ENCODE measurements around the gene SLC5A5.

The SLC5A5 gene

DNA sequence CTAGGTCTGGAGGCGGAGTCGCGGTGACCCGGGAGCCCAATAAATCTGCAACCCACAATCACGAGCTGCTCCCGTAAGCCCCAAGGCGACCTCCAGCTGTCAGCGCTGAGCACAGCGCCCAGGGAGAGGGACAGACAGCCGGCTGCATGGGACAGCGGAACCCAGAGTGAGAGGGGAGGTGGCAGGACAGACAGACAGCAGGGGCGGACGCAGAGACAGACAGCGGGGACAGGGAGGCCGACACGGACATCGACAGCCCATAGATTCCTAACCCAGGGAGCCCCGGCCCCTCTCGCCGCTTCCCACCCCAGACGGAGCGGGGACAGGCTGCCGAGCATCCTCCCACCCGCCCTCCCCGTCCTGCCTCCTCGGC is at the start of gene SLC5A5:
TSS of gene SLC5A5 (plus strand) at position 68 of the 373 bp plus-strand sequence. CDS start 375 bp downstream, outside the sequence.
- DNase-seq, result no peak

DNA sequence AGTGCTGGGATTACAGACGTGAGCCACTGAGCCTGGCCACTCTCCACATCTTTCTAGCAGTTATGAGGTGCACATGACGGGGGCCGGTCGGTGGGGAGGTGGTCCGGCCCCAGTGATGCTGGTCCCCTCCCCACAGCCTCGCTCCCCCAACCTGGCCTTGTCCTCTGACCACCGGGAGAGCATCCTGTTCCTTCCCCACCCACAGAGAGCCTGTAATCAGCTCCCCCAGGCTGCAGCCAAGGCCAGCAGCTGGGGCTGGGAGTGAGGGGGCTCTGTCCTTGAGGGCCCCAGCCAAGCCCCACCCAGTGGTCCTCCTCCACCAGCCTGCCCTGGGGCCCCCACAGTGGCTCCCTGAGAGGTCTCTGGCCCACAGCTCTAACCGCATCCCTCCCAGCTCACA is 47.4 kb upstream of the SLC5A5 start:
- no peak for DNase-seq

- DNase-seq, result no peak
These were observed 45.2 kb upstream of the SLC5A5 start for GRCh38 chr19:17826508-17827056.

GRCh38 chr19:17829855-17830566 is 41.7 kb upstream of the SLC5A5 start:
- DNase-seq, result no peak

DNA sequence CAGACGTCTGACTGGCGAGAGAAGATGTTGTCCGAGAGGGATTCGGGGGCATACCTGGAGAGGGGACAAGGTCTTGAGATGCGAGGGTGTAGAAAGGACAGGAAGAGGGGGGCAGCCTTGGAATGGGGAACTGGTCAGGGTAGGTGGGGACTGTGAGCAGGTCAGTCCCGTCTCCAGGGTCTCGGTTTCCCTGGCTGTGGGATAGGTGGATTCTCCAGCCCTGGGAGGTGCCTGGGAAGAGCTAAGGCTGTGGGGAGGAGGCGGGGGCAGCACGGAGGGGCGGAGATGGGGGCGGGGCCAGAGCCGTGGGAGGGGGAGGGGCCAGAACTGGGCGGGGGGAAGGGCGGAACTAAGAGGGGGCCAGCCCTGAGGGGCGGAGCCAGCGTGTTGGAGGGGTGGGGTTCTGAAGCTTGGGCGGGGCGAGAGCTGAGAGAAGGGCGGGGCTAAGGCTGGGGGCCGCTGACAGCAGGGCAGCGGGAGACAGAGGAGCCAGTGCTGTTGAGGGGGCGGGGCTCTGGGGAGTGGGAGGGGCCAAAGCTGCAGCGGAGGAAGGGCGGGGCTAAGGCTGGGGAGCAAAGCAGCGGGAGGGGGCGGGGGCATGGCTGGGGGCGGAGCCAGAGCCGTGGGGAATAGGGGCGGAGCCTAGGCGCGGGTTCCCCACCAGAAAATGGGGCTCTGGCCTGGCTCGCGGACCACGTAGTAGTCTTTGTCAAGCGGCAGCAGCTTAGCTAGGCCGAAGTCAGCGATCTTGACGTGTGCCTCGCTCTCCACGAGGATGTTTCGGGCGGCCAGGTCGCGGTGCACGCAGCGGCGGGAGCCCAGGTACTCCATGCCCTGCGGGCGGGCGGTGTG is 41.0 kb upstream of the SLC5A5 start:
- no peak for DNase-seq

DNA sequence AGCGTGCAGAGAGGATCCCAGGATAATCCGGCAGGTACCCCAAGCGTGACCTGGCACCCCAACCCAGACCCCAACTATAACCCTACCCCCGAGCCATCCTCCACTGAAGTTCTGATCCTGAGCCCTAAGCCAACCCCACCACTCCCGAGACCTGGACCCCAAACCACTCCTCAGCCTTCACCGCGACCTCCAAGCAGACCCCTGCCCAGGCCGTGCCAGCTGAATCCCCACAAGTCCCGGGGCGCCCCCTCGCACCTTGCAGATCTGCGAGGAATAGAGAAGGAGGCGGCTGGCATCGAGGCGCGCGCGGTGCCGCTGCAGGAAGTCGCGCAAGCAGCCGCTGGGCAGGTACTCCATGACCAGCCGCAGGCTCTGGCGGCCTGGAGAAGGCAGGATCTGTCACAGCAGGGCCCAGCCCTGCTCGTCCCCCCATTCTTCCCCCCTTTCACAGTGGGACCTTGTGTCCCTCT is 40.3 kb upstream of the SLC5A5 start:
- no peak for DNase-seq

- DNase-seq, result no peak
These were observed 39.1 kb upstream of the SLC5A5 start for GRCh38 chr19:17832443-17833208.

DNA sequence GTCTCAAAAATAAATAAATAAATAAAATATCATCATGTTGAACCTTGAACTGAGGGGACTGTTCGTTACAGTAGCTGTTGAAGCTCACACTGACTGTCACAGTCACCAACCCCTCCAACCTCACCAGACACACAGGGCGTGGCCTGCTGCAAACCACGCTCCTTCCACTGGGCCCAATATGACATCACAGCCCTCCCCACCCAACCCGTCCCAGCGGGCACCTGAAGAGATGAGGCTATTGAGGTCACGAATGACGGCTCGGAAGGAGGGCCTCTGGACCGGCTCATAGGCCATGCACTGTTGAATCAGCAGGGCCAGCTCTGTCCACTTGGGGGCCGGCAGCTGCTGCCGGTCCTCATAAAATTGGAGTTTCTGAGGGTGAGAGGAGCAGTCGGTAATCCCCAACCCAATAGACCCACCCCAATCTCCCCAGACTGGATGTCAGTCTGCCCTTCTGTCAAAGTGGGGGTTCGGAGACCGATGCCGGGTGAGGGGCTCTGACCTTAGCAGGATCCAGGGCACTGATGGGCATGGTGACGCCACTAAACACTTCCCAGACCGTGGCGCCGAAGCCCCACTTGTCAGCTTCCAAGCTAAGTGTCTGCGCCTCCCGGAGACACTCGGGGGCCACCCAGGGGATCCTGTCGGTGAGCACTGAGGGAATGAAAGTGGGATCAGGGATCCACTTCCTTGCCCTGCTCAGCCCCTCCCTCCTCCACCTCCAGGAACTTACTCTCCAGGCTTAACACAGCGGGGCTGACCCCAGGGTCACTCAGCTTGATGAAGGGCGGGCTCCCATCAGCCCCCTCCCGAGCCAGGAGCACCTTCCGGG is 37.2 kb upstream of the SLC5A5 start:
- DNase-seq, result no peak

GRCh38 chr19:17835182-17836006 is 36.4 kb upstream of the SLC5A5 start:
- DNase-seq, result no peak

DNA sequence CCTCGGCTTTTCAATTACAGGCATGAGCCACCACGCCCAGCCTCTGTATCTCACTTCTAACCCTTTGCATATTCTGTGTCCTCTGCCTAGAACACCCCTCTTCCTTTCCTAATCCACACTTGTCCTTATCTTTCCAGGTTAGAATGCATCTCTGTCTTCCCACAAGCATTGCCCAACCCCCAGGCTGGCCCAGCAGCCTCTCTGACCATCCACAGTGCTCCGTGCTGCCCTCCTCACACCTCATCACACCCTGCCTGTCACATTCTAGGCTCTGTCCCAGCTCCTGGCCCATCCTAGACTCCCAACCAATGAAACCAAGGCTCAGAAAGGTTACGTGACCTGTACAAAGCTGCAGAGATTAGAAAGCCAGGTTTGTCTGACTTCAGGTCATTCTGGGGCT is 35.2 kb upstream of the SLC5A5 start:
- DNase-seq, result no peak

- DNase-seq, result no peak
These were observed 33.8 kb upstream of the SLC5A5 start for GRCh38 chr19:17837972-17838371.

DNA sequence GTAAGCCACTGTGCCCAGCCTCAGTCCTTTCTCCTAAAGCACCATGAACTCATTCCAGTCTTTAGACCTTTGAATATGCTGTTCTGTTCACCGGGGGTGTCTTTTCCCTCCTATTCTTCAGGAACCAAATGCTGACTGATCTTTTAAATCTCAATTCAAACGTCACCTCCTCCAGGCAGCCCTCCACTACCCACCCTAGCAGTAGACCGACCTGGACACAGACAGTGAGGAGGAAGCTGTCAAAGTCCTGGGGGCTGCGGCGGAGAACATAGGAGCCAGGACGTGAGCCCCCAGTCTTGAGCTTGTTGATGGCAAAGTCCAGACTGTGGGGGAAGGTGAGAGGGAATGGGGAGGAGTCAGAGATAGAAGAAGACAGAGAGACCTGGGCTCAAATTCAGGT is 31.7 kb upstream of the SLC5A5 start:
- DNase-seq, result no peak

- DNase-seq, result no peak
These were observed 30.4 kb upstream of the SLC5A5 start for GRCh38 chr19:17841371-17841809.

DNA sequence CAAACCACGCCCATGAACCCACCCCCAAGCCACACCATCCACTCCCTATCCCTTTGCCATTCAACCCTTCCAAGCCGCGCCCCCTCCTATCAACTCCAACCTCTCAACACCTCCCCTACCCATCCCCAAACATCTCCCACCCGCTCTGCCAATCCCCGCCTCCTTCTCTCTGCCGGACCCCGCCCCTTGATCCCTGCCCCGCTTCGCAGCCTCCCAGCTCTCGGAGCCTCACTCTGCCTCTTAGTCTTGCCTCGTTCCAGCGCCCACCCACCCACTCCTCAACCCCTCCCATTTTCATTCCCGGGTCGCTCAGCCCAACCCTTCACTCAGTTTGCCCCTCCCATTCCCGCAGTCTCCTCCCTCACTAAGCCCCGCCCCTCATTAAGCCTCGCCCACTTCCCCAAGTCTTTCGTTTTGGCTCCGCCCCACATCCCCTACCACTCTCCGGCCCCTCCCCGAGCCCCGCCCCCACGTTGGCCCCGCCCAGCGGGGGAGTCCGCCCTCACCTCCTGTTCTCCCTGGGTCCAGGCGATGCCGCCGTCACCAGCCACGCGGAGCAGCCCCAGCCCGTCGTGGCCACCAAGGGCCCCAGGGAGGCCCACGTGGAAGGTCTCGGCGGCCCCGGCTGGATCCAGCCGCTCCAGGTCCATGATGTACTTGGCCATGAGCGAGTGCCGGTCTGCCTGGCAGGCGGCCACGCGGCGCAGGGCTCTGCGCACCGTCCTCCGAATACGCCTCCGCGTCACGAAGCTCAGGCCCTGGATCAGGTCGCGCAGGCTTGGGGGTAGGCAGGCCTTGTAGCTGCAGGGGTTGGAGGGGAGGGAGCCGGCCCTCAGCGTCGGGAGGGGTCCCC is 29.7 kb upstream of the SLC5A5 start:
- no peak for DNase-seq

- no peak for DNase-seq
These were observed 29.0 kb upstream of the SLC5A5 start for GRCh38 chr19:17842663-17843291.

- no peak for DNase-seq
These were observed 28.4 kb upstream of the SLC5A5 start for GRCh38 chr19:17843292-17843827.

GRCh38 chr19:17843908-17844490 is 27.7 kb upstream of the SLC5A5 start:
- no peak for DNase-seq

GRCh38 chr19:17846146-17846545 is 25.6 kb upstream of the SLC5A5 start:
- DNase-seq, result peak; percentile 39
